ENCODE results near the gene PLPP1.
"Not testable (repeated sequence)": the region's sequence is repeated elsewhere in the genome, so short reads cannot be mapped to it uniquely, and the experiment has no call there.

PLPP1 gene

DNA sequence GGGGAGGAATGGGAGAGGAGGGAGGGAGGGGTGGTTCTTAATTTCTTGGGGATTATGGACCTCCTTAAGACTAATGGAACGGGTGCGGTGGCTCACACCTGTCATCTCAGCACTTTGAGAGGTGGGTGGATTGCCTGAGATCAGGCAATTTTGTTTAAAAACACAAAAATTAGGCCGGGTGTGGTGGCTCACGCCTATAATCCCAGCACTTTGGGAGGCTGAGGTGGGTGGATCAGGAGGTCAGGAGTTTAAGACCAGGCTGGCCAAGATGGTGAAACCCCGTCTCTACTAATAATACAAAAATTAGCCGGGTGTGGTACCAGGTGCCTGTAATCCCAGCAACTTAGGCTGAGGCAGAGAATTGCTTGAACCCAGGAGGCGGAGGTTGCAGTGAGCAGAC is 30.8 kb downstream of the PLPP1 start:
- not testable (repeated sequence) for DNase-seq (ENCODE audit: low spot score)

DNA sequence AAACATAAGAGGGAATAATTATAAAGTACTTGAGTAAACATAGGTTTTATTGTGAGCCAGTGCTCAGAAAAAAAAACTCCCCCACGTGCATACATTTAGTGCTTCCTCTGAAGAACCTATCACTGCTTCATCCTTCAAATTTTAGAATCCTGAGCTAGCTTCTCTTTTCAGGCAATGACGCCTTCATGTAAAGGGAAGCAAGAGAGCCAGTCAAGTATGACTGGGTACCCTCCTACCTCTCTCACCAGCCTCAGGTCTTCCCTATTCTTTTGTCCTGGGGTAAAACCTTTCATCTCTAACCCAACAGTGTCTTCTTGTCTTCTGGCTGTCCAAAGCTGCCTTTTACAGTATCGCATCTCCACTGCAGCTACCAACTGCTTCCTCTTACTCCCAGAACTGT is 32.0 kb downstream of the PLPP1 start:
- no peak for DNase-seq (ENCODE audit: low spot score)

GRCh38 chr5:55498457-55498856 is 36.3 kb downstream of the PLPP1 start:
- no peak for DNase-seq (ENCODE audit: low spot score)

GRCh38 chr5:55497712-55498111 is 37.1 kb downstream of the PLPP1 start:
- DNase-seq (ENCODE audit: low spot score) = no peak

- no peak for DNase-seq (ENCODE audit: low spot score)
These were observed 39.5 kb downstream of the PLPP1 start for GRCh38 chr5:55495216-55495615.

DNA sequence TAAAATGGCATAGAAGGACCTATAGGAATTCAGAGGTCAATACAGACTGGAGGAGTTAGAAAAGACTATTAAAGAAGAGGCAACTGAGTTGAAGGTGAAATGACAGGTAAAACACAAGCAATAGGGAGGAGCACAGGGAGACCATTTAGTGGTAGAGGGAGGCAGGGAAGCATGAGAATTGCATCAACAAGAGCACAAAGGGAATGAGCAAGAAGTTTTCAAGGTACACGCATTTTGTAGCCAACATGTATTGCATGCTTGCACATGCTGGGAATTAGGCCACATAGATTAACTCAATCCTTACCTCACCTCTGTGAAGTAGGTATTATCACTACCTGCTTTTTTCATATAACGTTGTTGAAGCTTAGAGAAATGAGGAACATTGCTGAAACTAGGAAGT is 42.3 kb downstream of the PLPP1 start:
- no peak for DNase-seq (ENCODE audit: low spot score)

DNA sequence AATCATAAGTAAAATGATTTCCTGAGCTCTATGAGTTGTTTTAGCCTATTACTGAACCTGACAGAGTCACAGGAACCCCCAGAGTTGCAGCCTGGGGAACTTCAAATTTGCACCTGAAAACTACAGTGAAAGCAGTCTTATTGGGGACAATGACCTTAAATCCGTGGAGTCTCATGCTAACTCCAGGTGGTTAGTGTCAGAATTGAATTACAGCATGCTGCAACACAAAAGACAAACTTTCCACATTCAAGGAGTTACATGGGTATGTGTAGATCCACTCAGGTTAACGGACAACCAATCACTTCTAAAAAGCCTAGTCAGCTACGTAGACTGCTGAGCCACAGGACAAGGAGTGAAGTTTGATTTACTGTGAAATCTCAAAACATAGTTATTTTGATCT is 49.7 kb downstream of the PLPP1 start:
- DNase-seq (ENCODE audit: low spot score) = no peak

DNA sequence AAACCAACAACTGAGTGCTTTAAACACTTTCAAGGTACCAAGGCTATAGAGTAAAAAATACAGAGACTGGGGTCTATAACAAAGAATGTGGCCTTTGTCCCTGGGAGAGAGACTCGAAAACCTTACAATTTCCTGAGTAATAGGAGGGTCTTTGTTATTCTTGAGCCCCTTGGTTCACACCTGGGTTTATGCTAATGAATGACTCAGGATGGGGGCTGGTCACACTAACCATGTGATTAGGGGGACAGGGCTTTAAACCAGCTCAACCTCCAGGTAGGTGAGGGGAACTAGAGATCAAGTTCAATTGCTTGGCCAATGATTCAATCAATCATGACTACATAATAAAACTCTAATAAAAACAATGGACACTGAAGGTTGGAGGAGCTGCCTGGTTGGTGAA is 50.2 kb downstream of the PLPP1 start:
- DNase-seq (ENCODE audit: low spot score) = no peak

DNA sequence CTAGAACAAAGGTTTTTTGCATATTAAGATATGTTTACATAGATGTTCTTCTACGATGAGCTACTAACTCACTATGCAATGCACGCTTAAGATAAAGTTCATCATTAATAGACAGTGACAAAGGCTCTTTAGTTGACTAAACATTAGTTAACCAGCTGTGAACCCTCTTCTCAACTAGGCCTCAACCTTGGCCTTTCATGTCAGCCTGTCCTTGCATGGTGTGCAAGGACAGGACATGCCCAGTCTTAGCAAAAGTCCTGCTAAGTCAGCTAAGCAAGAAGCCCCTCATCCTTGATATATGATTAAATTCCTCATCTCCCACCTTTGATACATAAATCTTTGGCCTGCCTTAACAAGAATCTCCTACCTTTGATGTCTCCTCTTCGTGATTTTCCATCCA is 50.9 kb downstream of the PLPP1 start:
- DNase-seq (ENCODE audit: low spot score) = no peak

DNA sequence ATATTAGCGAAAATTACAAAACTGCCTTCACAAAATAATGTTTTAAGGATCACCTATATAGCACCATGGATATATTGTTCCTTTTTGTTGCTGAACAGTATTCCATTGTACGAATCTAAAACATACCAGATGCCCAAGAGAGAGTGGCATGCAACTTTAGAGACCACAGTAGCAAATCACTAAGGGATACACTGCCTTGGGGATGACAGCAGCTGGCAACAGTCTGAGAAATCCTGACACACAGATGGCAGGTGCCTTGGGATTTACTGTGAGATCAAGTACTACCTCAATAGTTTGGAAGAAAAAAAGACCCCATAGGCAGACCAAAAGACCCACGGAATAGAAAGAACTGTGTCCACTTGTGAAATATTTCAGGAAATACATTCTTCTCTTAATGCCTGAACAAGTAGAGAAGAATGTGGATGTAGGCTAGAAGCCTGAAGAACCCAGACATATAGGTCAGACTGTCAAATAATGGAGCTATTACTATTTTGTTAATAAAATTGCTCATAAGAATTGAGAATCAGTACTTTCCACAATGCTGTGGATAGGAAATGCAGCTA is 53.4 kb downstream of the PLPP1 start:
- DNase-seq (ENCODE audit: low spot score) = no peak

- DNase-seq (ENCODE audit: low spot score) = no peak
These were observed 54.0 kb downstream of the PLPP1 start for GRCh38 chr5:55480781-55481180.

- DNase-seq (ENCODE audit: low spot score) = no peak
These were observed 62.1 kb downstream of the PLPP1 start for GRCh38 chr5:55472642-55473041.

- no peak for DNase-seq (ENCODE audit: low spot score)
These were observed 63.3 kb downstream of the PLPP1 start for GRCh38 chr5:55471468-55471867.

GRCh38 chr5:55470282-55470681 is 64.5 kb downstream of the PLPP1 start:
- no peak for DNase-seq (ENCODE audit: low spot score)

DNA sequence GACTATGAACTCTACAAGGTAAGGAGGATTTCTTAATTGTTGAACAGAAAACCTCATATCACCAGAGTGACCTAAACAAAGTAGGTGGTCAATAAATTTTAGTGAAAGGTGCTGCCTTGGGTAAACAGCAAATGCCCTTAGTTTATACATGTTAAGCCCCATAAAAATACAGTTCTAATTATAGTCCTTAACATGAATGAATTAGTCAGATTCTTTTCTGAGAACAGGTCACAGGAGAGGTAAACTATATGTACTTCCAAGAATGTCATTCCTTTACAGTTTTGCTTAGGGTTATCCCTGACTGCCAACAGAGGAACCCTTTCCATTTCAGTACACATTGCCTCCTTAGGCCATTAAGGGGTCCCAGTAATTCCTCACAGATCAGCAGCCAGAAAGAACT is 64.9 kb downstream of the PLPP1 start:
- no peak for DNase-seq (ENCODE audit: low spot score)

DNA sequence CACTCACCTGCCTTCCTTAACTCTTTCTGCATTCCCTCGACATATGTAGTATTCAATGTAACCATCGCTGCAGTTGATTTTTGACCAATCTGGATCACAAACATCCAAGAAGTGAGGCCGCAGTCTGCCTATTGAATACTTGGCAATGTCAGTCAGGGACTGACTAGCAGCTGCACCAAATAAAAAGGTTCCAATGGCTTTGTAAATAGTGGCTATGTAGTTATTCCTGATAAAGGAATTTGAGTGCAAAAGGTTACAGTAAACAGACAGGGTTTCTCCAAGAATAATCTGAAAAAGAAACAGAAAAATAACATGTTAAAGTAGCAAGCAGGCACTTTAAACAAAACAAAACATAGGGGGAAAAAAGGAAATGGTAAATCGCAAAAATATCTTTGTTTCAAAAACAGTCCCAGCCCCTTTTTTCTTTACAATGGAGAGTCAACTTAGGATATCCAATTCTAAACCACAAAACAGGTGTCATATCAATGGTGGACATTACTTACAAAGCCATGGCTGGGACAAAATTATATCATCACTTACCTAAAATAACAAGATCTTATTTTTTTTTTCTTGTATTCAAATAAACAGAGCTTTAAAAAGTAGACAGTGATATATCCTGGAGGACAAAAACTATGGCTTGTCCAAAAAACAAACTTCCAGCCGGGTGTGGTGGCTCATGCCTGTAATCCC is 66.8 kb downstream of the PLPP1 start:
- DNase-seq (ENCODE audit: low spot score) = no peak

GRCh38 chr5:55463613-55464012 is 71.2 kb downstream of the PLPP1 start:
- DNase-seq (ENCODE audit: low spot score) = no peak

GRCh38 chr5:55459572-55459971 is 75.2 kb downstream of the PLPP1 start:
- no peak for DNase-seq (ENCODE audit: low spot score)

DNA sequence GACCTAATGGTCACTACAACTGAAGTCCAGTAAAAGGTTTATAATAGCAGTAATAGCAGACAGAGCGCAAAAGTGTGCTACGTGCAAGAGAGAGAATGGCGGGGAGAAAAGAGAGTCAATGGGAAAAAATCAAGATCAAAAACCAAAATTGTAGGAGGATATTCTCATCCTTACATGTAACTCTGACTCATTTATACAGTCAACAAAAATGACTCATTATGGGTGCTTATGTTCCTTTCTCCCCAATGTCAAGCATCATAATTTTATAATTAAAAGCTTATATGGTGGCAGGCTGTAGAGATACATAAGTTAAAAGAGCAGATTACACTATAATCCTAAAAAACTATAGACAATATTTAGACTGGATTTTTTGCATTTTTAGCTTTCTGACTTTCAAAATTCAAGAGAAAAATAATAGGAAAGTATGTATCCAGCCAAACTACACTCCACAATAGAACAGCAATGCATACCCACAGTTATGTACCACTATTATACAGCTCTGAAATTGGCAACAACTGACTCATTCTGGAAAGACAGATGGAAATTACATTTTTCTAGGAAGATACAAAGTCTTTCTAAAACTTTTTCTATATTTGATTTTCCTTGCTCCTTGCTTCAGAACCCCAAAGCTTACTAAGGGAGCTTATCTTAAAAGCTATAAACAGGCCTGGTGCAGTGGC is 78.4 kb downstream of the PLPP1 start:
- no peak for DNase-seq (ENCODE audit: low spot score)

- DNase-seq (ENCODE audit: low spot score) = no peak
These were observed 80.5 kb downstream of the PLPP1 start for GRCh38 chr5:55454282-55454681.

DNA sequence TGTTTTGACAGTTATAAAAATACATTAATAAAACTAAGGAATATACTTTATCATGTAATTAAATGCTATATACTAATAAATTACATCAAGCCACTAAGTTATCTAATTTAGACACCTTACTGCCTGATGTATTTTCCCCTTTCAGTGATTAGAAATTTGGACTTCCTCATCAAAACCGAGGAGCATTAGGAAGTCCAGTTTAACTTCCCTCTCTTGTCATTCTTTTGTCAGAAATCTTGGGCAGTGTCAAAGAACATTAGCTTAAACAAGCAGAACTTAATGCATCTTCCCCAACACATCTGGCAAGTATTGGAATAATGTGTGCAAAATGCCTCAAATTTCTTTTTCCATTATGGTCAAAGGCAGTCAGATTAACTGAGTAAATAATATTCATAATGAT is 81.6 kb downstream of the PLPP1 start:
- DNase-seq (ENCODE audit: low spot score) = no peak

DNA sequence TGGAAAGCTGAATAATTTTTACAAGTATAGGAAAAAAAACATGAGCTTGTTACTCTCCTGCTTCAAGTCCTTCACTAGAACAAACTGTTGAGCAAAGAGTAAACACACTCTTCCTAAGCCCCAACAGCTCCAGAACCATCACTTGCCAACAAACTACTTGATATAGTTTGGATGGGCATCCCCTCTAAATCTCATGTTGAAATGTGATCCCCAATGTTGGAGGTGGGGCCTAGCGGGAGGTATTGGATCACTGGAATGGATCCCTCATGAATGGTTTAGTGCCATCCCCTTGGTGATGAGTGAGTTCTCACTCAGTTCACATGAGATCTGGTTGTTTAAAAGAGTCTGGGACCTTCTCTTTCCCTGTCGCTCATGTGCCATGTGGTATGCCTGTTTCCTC is 82.8 kb downstream of the PLPP1 start:
- DNase-seq (ENCODE audit: low spot score) = no peak

- DNase-seq (ENCODE audit: low spot score) = no peak
These were observed 84.6 kb downstream of the PLPP1 start for GRCh38 chr5:55450050-55450765.
